Small intestine (tissue), 7 donors: ENCODE measurements around the gene ECD. TPM values are rescaled to one million over a fixed set of nuclear protein-coding genes. Genes with fewer than 3 reads are reported as not detected.
"Not testable (repeated sequence)": the region's sequence is repeated elsewhere in the genome, so short reads cannot be mapped to it uniquely, and the experiment has no call there.

Source experiments
- DNase-seq, 2 donors: peaks; one replicate each; pipeline versions ENCODE4 v3.0.0 to v3.0.0-alpha.2; 2013
- FAIRE-seq: peaks from 2 replicates; lab custom pipeline; 2012; peaks lifted over from hg19 to GRCh38; lab: Jason Lieb, UNC
- H3K27ac ChIP-seq, 3 donors: one replicate each; pipeline ENCODE4 v1.5.1; 2013; ENCODE audit warnings: low read length in 2 of 3, mild to moderate bottlenecking in 2 of 3, control low read depth in 1 of 3, inconsistent platforms in 1 of 3, low read depth in 1 of 3, moderate library complexity in 1 of 3
- H3K27me3 ChIP-seq, 3 donors: one replicate each; pipeline ENCODE4 v1.6.1; 2013; ENCODE audit warnings: low read length in 3 of 3, inconsistent platforms in 1 of 3; ENCODE audit not compliant: control insufficient read depth in 3 of 3, insufficient read depth in 3 of 3
- H3K36me3 ChIP-seq, 3 donors: one replicate each; pipeline ENCODE4 v1.6.1; 2013; ENCODE audit warnings: low read length in 3 of 3, inconsistent platforms in 1 of 3, low read depth in 1 of 3, mild to moderate bottlenecking in 1 of 3, moderate library complexity in 1 of 3; ENCODE audit not compliant: control insufficient read depth in 3 of 3, insufficient read depth in 2 of 3
- H3K4me1 ChIP-seq, 3 donors: one replicate each; pipeline ENCODE4 v1.6.1; 2013; ENCODE audit warnings: low read length in 2 of 3, inconsistent platforms in 1 of 3, low read depth in 1 of 3, mild to moderate bottlenecking in 1 of 3, moderate library complexity in 1 of 3; ENCODE audit not compliant: control insufficient read depth in 3 of 3, insufficient read depth in 2 of 3
- H3K4me3 ChIP-seq, 3 donors: one replicate each; pipeline ENCODE4 v1.5.1; 2013; ENCODE audit warnings: low read length in 3 of 3, control low read depth in 1 of 3, inconsistent platforms in 1 of 3, low read depth in 1 of 3, mild to moderate bottlenecking in 1 of 3, moderate library complexity in 1 of 3
- H3K9me3 ChIP-seq, 2 donors: one replicate each; pipeline ENCODE4 v1.6.1; 2013; ENCODE audit warnings: low read depth in 1 of 2, low read length in 1 of 2; ENCODE audit not compliant: control insufficient read depth in 2 of 2, insufficient read depth in 1 of 2
- whole genome bisulfite sequencing, 3 donors: extraction: QIAGEN DNeasy Blood & Tissue Kit; methylation state at CpG; one replicate each; pipeline ENCODE4 v1.1.7; 2013; 5-methylcytosine and 5-hydroxymethylcytosine counted together
- polyA plus RNA-seq, 4 donors: library from polyadenylated mRNA; stranded (reverse) in 3 of 4; unstranded in 1 of 4; fragments of 200-250 nt in 3 of 4; fragments of 120-200 nt in 1 of 4; gene quantifications; one replicate each; pipeline versions ENCODE4 v1.2.1 to v1.2.3, GENCODE V29; 2013
- donor health status: healthy with polysubstance abuse.
- donor health status: control.
- donor health status: control.
- donor health status: Bipolar disorder and iron deficiency.
- donor health status: healthy.

ECD gene
- polyA plus RNA-seq, 4 donors, result 7.4 to 24.6 (median 9.4) TPM

GRCh38 chr10:73152009-73152408 is 15.8 kb downstream of the ECD start:
- H3K36me3 ChIP-seq, result peaks cover 5 to 32% (median 11%) of the 10 kb centered on the region in 3 donors
- no peaks in the 10 kb centered on the region for H3K4me1 ChIP-seq
- no peaks in the 10 kb centered on the region for H3K27me3 ChIP-seq
- WGBS, 3 donors, result 97 to 100% (median 98%) methylated on average over 3 of the region's 3 CpGs
- no peak overlapping the region for H3K4me3 ChIP-seq
- no peak overlapping the region for H3K27ac ChIP-seq
- no peaks in the 10 kb centered on the region for H3K9me3 ChIP-seq
- FAIRE-seq, result no peak
- no peak for DNase-seq

DNA sequence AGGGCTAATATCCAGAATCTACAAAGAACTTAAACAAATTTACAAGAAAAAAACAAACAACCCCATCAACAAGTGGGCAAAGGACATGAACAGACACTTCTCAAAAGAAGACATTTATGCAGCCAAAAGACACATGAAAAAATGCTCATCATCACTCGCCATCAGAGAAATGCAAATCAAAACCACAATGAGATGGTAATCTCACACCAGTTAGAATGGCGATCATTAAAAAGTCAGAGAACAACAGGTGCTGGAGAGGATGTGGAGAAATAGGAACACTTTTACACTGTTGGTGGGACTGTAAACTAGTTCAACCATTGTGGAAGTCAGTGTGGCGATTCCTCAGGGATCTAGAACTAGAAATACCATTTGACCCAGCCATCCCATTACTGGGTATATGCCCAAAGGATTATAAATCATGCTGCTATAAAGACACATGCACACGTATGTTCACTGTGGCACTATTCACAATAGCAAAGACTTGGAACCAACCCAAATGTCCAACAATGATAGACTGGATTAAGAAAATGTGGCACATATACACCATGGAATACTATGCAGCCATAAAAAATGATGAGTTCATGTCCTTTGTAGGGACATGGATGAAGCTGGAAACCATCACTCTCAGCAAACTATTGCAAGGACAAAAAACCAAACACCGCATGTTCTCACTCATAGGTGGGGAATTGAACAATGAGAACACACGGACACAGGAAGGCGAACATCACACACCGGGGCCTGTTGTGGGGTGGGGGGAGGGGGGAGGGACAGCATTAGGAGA is 17.0 kb downstream of the ECD start:
- WGBS, 3 donors, result 77 to 94% (median 79%) methylated on average over 7 of the region's 8 CpGs
- FAIRE-seq, H3K4me3 ChIP-seq, H3K9me3 ChIP-seq, H3K4me1 ChIP-seq, H3K27ac ChIP-seq, H3K27me3 ChIP-seq, DNase-seq: not testable (repeated sequence)
- H3K36me3 ChIP-seq, result peaks cover 10 to 41% (median 16%) of the 10 kb centered on the region in 3 donors

- WGBS, 3 donors, result 84 to 92% (median 89%) methylated on average over 3 of the region's 3 CpGs
- H3K36me3 ChIP-seq, result peaks cover 10 to 45% (median 15%) of the 10 kb centered on the region in 3 donors
- H3K9me3 ChIP-seq, result no peaks in the 10 kb centered on the region
- no peak overlapping the region for H3K4me3 ChIP-seq
- DNase-seq (no peak), FAIRE-seq (no peak)
- no peaks in the 10 kb centered on the region for H3K4me1 ChIP-seq
- no peaks in the 10 kb centered on the region for H3K27me3 ChIP-seq
- H3K27ac ChIP-seq, result no peak overlapping the region
Measured at GRCh38 chr10:73141603-73142002, 26.2 kb downstream of the ECD start.

DNA sequence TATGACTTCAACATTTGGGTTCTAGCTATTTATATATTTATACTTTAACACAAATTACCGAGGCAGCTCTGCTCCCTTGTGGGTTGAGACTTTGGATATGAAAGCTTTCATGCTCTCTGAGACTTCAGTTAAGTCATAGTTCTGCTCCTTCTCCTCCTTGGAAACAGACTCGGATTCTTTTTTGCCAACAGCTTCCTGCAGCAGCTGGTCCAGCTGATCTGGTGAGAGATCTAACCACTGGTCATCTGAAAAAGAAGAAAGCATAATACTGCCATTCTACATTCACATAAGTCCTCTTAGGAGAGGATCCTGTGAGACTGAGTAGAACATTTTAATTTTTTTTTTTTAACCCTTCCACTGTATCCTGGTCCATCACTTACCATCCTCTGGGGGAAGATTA is 28.6 kb downstream of the ECD start:
- Histone ChIP-seq H3K9me3 (no peaks in the 10 kb centered on the region), H3K27ac (no peak overlapping the region), H3K4me3 (no peak overlapping the region), H3K4me1 (no peaks in the 10 kb centered on the region), H3K27me3 (no peaks in the 10 kb centered on the region), H3K36me3 (peaks cover 6 to 39% (median 7%) of the 10 kb centered on the region in 3 donors)
- 58 to 78% (median 77%) methylated on average over 2 of the region's 2 CpGs for WGBS, 3 donors
- FAIRE-seq, result no peak
- DNase-seq, result no peak

GRCh38 chr10:73136627-73137026 is 31.2 kb downstream of the ECD start:
- H3K9me3 ChIP-seq, result no peaks in the 10 kb centered on the region
- peak; percentile 63 to 79 for DNase-seq
- H3K27ac ChIP-seq, result peak overlapping the region in 1 of 3 donors; percentile 71
- WGBS, 3 donors, result 29 to 61% (median 60%) methylated on average over 2 of the region's 2 CpGs
- peaks cover 13 to 29% (median 14%) of the 10 kb centered on the region in 3 donors for H3K36me3 ChIP-seq
- no peaks in the 10 kb centered on the region for H3K4me1 ChIP-seq
- FAIRE-seq, result peak; percentile 5
- no peaks in the 10 kb centered on the region for H3K27me3 ChIP-seq
- H3K4me3 ChIP-seq, result no peak overlapping the region

DNA sequence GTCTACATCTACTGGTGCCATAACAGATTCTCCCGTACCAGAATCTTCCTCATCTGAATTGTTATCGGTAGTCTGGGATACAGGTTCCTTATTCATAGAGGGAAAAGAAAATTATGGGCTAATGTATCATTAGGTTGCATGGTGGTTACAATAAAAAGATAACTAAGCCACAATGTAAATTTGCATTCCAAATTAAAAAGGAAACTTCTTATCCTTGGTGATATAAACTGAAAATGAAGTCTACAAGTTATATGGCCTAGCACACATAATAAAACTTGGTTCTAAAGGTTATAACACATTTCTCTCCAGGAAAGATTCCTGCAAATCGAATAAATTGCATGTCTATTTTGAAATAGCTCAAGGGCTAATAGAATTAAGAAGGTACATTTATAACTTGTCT is 33.1 kb downstream of the ECD start:
- WGBS, 3 donors, result 78 to 87% (median 86%) methylated on average over 3 of the region's 3 CpGs
- H3K9me3 ChIP-seq, result no peaks in the 10 kb centered on the region
- DNase-seq (no peak), FAIRE-seq (no peak)
- H3K36me3 ChIP-seq, result peaks cover 13 to 22% (median 17%) of the 10 kb centered on the region in 3 donors
- H3K27ac ChIP-seq, result no peak overlapping the region
- no peaks in the 10 kb centered on the region for H3K27me3 ChIP-seq
- no peak overlapping the region for H3K4me3 ChIP-seq
- no peaks in the 10 kb centered on the region for H3K4me1 ChIP-seq

GRCh38 chr10:73131913-73132686 is 35.7 kb downstream of the ECD start:
- no peaks in the 10 kb centered on the region for H3K27me3 ChIP-seq
- DNase-seq (peak in 1 of 2 donors; percentile 3), FAIRE-seq (no peak)
- H3K9me3 ChIP-seq, result no peaks in the 10 kb centered on the region
- no peaks in the 10 kb centered on the region for H3K4me1 ChIP-seq
- 92 to 96% (median 95%) methylated on average over 2 of the region's 2 CpGs for WGBS, 3 donors
- peaks cover 8 to 24% (median 14%) of the 10 kb centered on the region in 3 donors for H3K36me3 ChIP-seq
- H3K4me3 ChIP-seq, result no peak overlapping the region
- H3K27ac ChIP-seq, result peak overlapping the region in 1 of 3 donors; percentile 39

DNA sequence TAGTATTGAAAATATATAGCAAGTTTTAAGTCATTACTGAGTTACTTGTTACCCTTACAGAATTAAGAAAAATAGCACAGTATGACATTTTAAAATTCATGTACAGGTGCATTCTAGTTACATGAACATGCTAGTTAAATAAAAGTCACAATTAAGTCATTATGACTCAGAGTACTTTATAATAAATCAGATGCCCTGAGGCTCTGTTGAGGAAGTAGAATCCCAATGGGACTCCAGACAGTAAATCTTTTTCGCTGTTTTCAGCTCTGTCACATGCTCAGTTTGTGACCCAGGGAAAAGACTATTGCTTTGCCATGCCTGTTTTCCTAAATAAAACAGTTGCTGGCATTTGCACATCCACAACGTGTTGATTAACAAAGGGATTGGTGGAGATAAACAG is 36.5 kb downstream of the ECD start:
- FAIRE-seq (no peak), DNase-seq (no peak)
- Histone ChIP-seq H3K9me3 (no peaks in the 10 kb centered on the region), H3K4me1 (no peaks in the 10 kb centered on the region), H3K4me3 (no peak overlapping the region), H3K27ac (no peak overlapping the region), H3K27me3 (no peaks in the 10 kb centered on the region), H3K36me3 (peaks cover 8 to 31% (median 12%) of the 10 kb centered on the region in 3 donors)
- WGBS, 3 donors, result 70 to 80% (median 74%) methylated on average over 2 of the region's 2 CpGs
